Fibroblast of lung (primary cell): ENCODE data around the gene PPM1A. TPM values are rescaled to one million over a fixed set of nuclear protein-coding genes. Genes with fewer than 3 reads are reported as not detected.

Experiments used
- DNase-seq, 2 donors: peaks; one replicate each; pipeline versions ENCODE4 v3.0.0 to v3.0.0-alpha.2; 2010; ENCODE audit warnings: low read depth in 2 of 2
- H2AFZ ChIP-seq: 2 replicates; pipeline ENCODE4 v1.5.1; 2012; ENCODE audit warnings: low read length, control low read depth, inconsistent platforms
- H3K27ac ChIP-seq: 2 replicates; pipeline ENCODE4 v1.5.1; 2011; ENCODE audit warnings: low read length, control low read depth; ENCODE audit not compliant: insufficient read depth
- H3K27me3 ChIP-seq: 2 replicates; pipeline ENCODE4 v1.5.1; 2011; ENCODE audit warnings: mild to moderate bottlenecking, low read length; ENCODE audit not compliant: control insufficient read depth, insufficient read depth
- H3K36me3 ChIP-seq: 2 replicates; pipeline ENCODE4 v1.5.1; 2011; ENCODE audit warnings: low read length; ENCODE audit not compliant: control insufficient read depth, insufficient read depth
- H3K4me1 ChIP-seq: 2 replicates; pipeline ENCODE4 v1.5.1; 2011; ENCODE audit warnings: low read length; ENCODE audit not compliant: control insufficient read depth, insufficient read depth; ENCODE audit errors: extremely low read depth
- H3K4me2 ChIP-seq: 2 replicates; pipeline ENCODE4 v1.5.1; 2011; ENCODE audit warnings: low read length, control low read depth; ENCODE audit not compliant: insufficient read depth; ENCODE audit errors: extremely low read depth
- H3K4me3 ChIP-seq, 4 experiments: fragments of 200-600 bp in 1 of 4; sonication (generic) in 1 of 4; replicated peaks in 1 of 4; 2 replicates each; pipeline ENCODE4 v1.5.1; 2011 to 2016; ENCODE audit warnings: low read length in 4 of 4, low read depth in 3 of 4, mild to moderate bottlenecking in 3 of 4, control low read depth in 2 of 4, inconsistent platforms in 1 of 4, mixed read lengths in 1 of 4; ENCODE audit not compliant: insufficient read depth in 1 of 4; ENCODE audit errors: control extremely low read depth in 1 of 4
- H3K79me2 ChIP-seq: 2 replicates; pipeline ENCODE4 v1.5.1; 2012; ENCODE audit warnings: mild to moderate bottlenecking, low read length, inconsistent platforms; ENCODE audit not compliant: control insufficient read depth, insufficient read depth
- H3K9ac ChIP-seq: 2 replicates; pipeline ENCODE4 v1.5.1; 2011; ENCODE audit warnings: mild to moderate bottlenecking, low read length, control low read depth; ENCODE audit not compliant: insufficient read depth
- H3K9me3 ChIP-seq: 2 replicates; pipeline ENCODE4 v1.5.1; 2012; ENCODE audit warnings: low read depth, low read length; ENCODE audit not compliant: control insufficient read depth, insufficient read depth
- H4K20me1 ChIP-seq: 2 replicates; pipeline ENCODE4 v1.5.1; 2011; ENCODE audit warnings: low read length; ENCODE audit not compliant: control insufficient read depth, insufficient read depth; ENCODE audit errors: extremely low read depth
- CTCF ChIP-seq, 2 donors: IDR thresholded peaks in 1 of 2; conservative IDR thresholded peaks in 1 of 2; 1 replicate in 1 of 2; 2 replicates in 1 of 2; pipeline ENCODE4 v1.5.1; 2011 to 2012; ENCODE audit warnings: low read length in 2 of 2, control low read depth in 1 of 2, inconsistent platforms in 1 of 2, low read depth in 1 of 2, mild to moderate bottlenecking in 1 of 2
- EZH2 ChIP-seq: IDR thresholded peaks from 2 replicates; pipeline ENCODE4 v1.5.1; 2012; ENCODE audit warnings: low read length, control low read depth, mild to moderate bottlenecking; ENCODE audit errors: missing control alignments
- polyA plus RNA-seq, 2 donors: library from polyadenylated mRNA; depleted of rRNA in 1 of 2; stranded (reverse) in 1 of 2; unstranded in 1 of 2; fragments of >200 nt; gene quantifications; 2 replicates each; pipeline ENCODE4 v1.2.1, GENCODE V29; 2011 to 2012; ENCODE audit warnings: missing spikeins in 1 of 2
- total RNA-seq: library from RNA; depleted of rRNA; stranded (reverse); fragments of >200 nt; gene quantifications from 2 replicates; pipeline ENCODE4 v1.2.1, GENCODE V29; 2014

The PPM1A gene
- total and polyA plus RNA-seq, 2 donors (not counting 1 experiment from before 2014, with no cell fraction given): 25.9 to 51.3 TPM

- TF ChIP-seq CTCF (conservative IDR thresholded peaks at IDR 0.05 in 1 of 2, IDR thresholded peaks at IDR 0.05 in 1 of 2; ENCODE audit: low read depth in 1 of 2, low read length in 2 of 2): no peak
- TF ChIP-seq EZH2: no peak
- Histone ChIP-seq H3K36me3 (no peaks in the 10 kb centered on the region), H3K27me3 (no peaks in the 10 kb centered on the region), H2AFZ (no peak overlapping the region), H3K4me3 (no peak overlapping the region), H4K20me1 (no peaks in the 10 kb centered on the region), H3K27ac (no peak overlapping the region), H3K4me1 (no peaks in the 10 kb centered on the region), H3K4me2 (no peak overlapping the region), H3K9ac (no peak overlapping the region), H3K79me2 (peaks cover 40% of the 10 kb centered on the region), H3K9me3 (no peaks in the 10 kb centered on the region)
- DNase-seq: no peak
Measured at GRCh38 chr14:60272177-60272576, 23.2 kb downstream of the PPM1A start.

GRCh38 chr14:60273956-60274355, 24.9 kb downstream of the PPM1A start:
- Histone ChIP-seq H3K4me3 (no peak overlapping the region), H4K20me1 (no peaks in the 10 kb centered on the region), H3K4me2 (no peak overlapping the region), H3K27ac (no peak overlapping the region), H3K9me3 (no peaks in the 10 kb centered on the region), H2AFZ (no peak overlapping the region), H3K27me3 (no peaks in the 10 kb centered on the region), H3K4me1 (no peaks in the 10 kb centered on the region), H3K36me3 (no peaks in the 10 kb centered on the region), H3K9ac (no peak overlapping the region), H3K79me2 (peaks cover 39% of the 10 kb centered on the region)
- DNase-seq: no peak
- TF ChIP-seq CTCF (conservative IDR thresholded peaks at IDR 0.05 in 1 of 2, IDR thresholded peaks at IDR 0.05 in 1 of 2; ENCODE audit: low read depth in 1 of 2, low read length in 2 of 2) (no peak), EZH2 (no peak)

GRCh38 chr14:60274448-60274847, 25.4 kb downstream of the PPM1A start:
- Histone ChIP-seq H3K36me3 (no peaks in the 10 kb centered on the region), H3K27me3 (no peaks in the 10 kb centered on the region), H3K79me2 (peaks cover 38% of the 10 kb centered on the region), H3K9me3 (no peaks in the 10 kb centered on the region), H3K4me3 (no peak overlapping the region), H3K4me1 (no peaks in the 10 kb centered on the region), H2AFZ (no peak overlapping the region), H3K27ac (no peak overlapping the region), H3K9ac (no peak overlapping the region), H3K4me2 (no peak overlapping the region), H4K20me1 (no peaks in the 10 kb centered on the region)
- no peak for TF ChIP-seq CTCF (conservative IDR thresholded peaks at IDR 0.05 in 1 of 2, IDR thresholded peaks at IDR 0.05 in 1 of 2; ENCODE audit: low read depth in 1 of 2, low read length in 2 of 2)
- no peak for TF ChIP-seq EZH2
- DNase-seq: no peak
